Stomach (tissue), 4 donors: ENCODE measurements around the gene ZNF532.

ENCODE experiments used
- EP300 ChIP-seq: sonication (generic); formaldehyde crosslinking; IDR thresholded peaks from one replicate; pipeline ENCODE4 v1.6.1; 2017; ENCODE audit warnings: antibody characterized with exemption
- POLR2A ChIP-seq, 4 donors: fragments of 450-650 bp; IDR thresholded peaks; one replicate each; pipeline ENCODE4 v1.6.1; 2016; ENCODE audit warnings: antibody characterized with exemption in 4 of 4, control low read depth in 2 of 4, mild to moderate bottlenecking in 1 of 4, moderate library complexity in 1 of 4
- POLR2AphosphoS5 ChIP-seq, 3 donors: sonication (generic); formaldehyde crosslinking; IDR thresholded peaks; one replicate each; pipeline ENCODE4 v1.6.1; 2016; ENCODE audit warnings: antibody characterized with exemption in 3 of 3
- TF ChIP-seq, protein P1 (sequence below), 7 experiments: fragments of 450-650 bp in 4 of 7; fragments of 200-600 bp in 3 of 7; sonication (generic) in 3 of 7; IDR thresholded peaks; one replicate each; pipeline ENCODE4 v1.5.1; 2016 to 2019; ENCODE audit warnings: antibody characterized with exemption in 7 of 7, control low read depth in 2 of 7, mild to moderate bottlenecking in 1 of 7

DNA sequence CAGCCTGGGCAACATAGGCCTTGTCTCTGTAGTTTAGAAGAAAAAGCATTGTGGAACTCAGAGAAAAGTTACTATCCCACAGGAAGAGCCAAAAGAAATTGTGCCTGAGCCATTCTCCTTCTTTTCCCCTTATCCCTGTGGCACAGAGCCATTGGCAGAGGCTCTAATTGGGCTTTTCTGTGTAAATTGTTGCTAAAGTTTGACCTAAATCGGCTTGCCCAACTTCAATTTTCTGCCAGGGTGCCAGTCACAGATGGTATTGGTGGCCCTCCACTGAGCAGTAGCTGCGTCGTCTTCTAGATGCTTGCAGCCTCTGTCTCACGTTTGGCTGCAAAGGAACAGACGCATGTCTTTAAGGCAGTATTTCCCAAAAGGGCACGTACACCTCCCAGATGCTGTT is 30.3 kb downstream of the ZNF532 start:
- TF ChIP-seq, protein P1, sequence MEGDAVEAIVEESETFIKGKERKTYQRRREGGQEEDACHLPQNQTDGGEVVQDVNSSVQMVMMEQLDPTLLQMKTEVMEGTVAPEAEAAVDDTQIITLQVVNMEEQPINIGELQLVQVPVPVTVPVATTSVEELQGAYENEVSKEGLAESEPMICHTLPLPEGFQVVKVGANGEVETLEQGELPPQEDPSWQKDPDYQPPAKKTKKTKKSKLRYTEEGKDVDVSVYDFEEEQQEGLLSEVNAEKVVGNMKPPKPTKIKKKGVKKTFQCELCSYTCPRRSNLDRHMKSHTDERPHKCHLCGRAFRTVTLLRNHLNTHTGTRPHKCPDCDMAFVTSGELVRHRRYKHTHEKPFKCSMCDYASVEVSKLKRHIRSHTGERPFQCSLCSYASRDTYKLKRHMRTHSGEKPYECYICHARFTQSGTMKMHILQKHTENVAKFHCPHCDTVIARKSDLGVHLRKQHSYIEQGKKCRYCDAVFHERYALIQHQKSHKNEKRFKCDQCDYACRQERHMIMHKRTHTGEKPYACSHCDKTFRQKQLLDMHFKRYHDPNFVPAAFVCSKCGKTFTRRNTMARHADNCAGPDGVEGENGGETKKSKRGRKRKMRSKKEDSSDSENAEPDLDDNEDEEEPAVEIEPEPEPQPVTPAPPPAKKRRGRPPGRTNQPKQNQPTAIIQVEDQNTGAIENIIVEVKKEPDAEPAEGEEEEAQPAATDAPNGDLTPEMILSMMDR (IDR thresholded peaks at IDR 0.05), result no peak
- TF ChIP-seq POLR2A (IDR thresholded peaks at IDR 0.05) (no peak), EP300 (no peak), POLR2AphosphoS5 (IDR thresholded peaks at IDR 0.05) (no peak)
